ENCODE measurements around the gene GIMAP7. TPM values are rescaled to one million over a fixed set of nuclear protein-coding genes. Genes with fewer than 3 reads are reported as not detected.
A peak's percentile ranks its signal among the peaks of the same experiment; 100 is the strongest.

The GIMAP7 gene
- total and polyA plus RNA-seq, 5 donors from 2014 or later = 64.2 to 1,084 (median 778) TPM

DNA sequence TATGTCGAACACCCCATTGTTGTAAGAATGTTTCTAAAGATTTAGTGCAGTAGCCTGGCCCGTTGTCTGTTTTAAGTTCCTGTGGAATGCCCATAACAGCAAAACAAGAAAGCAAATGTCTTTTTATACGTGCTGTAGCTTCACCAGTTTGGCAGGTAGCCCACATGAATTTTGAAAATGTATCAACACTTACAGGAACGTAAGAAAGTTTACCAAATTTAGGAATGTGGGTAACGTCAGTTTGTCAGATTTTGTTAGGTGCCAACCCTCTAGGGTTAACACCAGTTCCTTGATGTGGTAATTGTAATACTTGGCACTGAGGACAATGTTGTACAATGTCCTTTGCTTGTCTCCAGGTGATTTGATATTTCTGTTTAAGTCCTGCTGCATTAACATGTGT lies 49.3 kb downstream of the GIMAP7 start:
- Mint-ChIP-seq H3K9me3 (peaks cover 0 to 24% (median 13%) of the 10 kb centered on the region in 7 donors), H3K36me3 (peaks cover 28% of the 10 kb centered on the region), H3K27ac (peak overlapping the region; percentile 51 to 98 (median 92)), H3K4me3 (peak overlapping the region; percentile 43 to 68 (median 56)), H3K27me3 (no peaks in the 10 kb centered on the region), H3K4me1 (peaks cover 10 to 68% (median 43%) of the 10 kb centered on the region in 4 donors)
- Histone ChIP-seq H3K36me3 (ENCODE audit: control insufficient read depth, insufficient read depth, low read length) (peaks cover 2% of the 10 kb centered on the region), H3K4me3 (ENCODE audit: low read depth, low read length) (peak overlapping the region; percentile 14), H3K27me3 (ENCODE audit: control insufficient read depth, insufficient read depth, low read length) (no peaks in the 10 kb centered on the region), H3K4me1 (ENCODE audit: control insufficient read depth, insufficient read depth, low read length, poor library complexity, severe bottlenecking) (peaks cover 19% of the 10 kb centered on the region), H3K9me3 (ENCODE audit: control insufficient read depth in 2 of 2, low read length in 2 of 2) (peaks cover 6 to 16% of the 10 kb centered on the region in 2 experiments), H3K27ac (ENCODE audit: insufficient read depth, low read length, poor library complexity, severe bottlenecking) (no peak overlapping the region)
- no peak for DNase-seq
- ATAC-seq (ENCODE audit: low read depth in 2 of 2) = no peak

GRCh38 chr7:150564566-150564965 lies 49.9 kb downstream of the GIMAP7 start:
- ATAC-seq (ENCODE audit: low read depth in 2 of 2) (no peak), DNase-seq (no peak)
- H3K9me3 Mint-ChIP-seq = peaks cover 0 to 28% (median 16%) of the 10 kb centered on the region in 7 donors
- no peak overlapping the region for H3K27ac ChIP-seq (ENCODE audit: insufficient read depth, low read length, poor library complexity, severe bottlenecking)
- H3K36me3 ChIP-seq (ENCODE audit: control insufficient read depth, insufficient read depth, low read length) = peaks cover 2% of the 10 kb centered on the region
- no peaks in the 10 kb centered on the region for H3K27me3 Mint-ChIP-seq
- peaks cover 25% of the 10 kb centered on the region for H3K4me1 ChIP-seq (ENCODE audit: control insufficient read depth, insufficient read depth, low read length, poor library complexity, severe bottlenecking)
- no peaks in the 10 kb centered on the region for H3K27me3 ChIP-seq (ENCODE audit: control insufficient read depth, insufficient read depth, low read length)
- peak overlapping the region; percentile 23 for H3K4me3 ChIP-seq (ENCODE audit: low read depth, low read length)
- H3K36me3 Mint-ChIP-seq = peaks cover 34% of the 10 kb centered on the region
- peak overlapping the region; percentile 67 to 98 (median 92) for H3K27ac Mint-ChIP-seq
- peak overlapping the region; percentile 28 to 68 (median 56) for H3K4me3 Mint-ChIP-seq
- peaks cover 6 to 16% of the 10 kb centered on the region in 2 experiments for H3K9me3 ChIP-seq (ENCODE audit: control insufficient read depth in 2 of 2, low read length in 2 of 2)
- peaks cover 15 to 74% (median 48%) of the 10 kb centered on the region in 4 donors for H3K4me1 Mint-ChIP-seq

DNA sequence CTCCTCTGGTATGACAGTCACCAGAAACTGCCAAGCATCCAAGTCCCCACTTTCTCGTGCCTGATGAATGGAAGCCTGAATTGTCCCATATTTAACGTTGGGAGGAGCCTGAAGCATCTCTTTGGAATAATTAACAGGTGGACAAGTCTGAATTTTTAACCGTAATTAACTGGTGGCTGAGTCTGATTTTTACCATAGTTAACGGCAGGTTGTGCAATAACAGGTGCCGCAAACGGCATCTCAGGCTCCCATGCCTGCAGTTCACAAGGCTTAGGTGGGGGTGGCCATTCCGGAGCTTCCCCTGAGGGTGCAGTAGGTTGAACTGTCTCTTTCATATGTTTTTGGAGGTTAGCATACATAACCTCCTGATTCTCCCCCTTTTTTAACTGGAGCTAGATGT lies 50.6 kb downstream of the GIMAP7 start:
- no peak for ATAC-seq (ENCODE audit: low read depth in 2 of 2)
- Histone ChIP-seq H3K4me1 (ENCODE audit: control insufficient read depth, insufficient read depth, low read length, poor library complexity, severe bottlenecking) (peaks cover 30% of the 10 kb centered on the region), H3K36me3 (ENCODE audit: control insufficient read depth, insufficient read depth, low read length) (peaks cover 5% of the 10 kb centered on the region), H3K27me3 (ENCODE audit: control insufficient read depth, insufficient read depth, low read length) (no peaks in the 10 kb centered on the region), H3K4me3 (ENCODE audit: low read depth, low read length) (peak overlapping the region; percentile 23), H3K27ac (ENCODE audit: insufficient read depth, low read length, poor library complexity, severe bottlenecking) (no peak overlapping the region), H3K9me3 (ENCODE audit: control insufficient read depth in 2 of 2, low read length in 2 of 2) (peaks cover 9 to 16% of the 10 kb centered on the region in 2 experiments)
- DNase-seq = no peak
- H3K27ac Mint-ChIP-seq = peak overlapping the region; percentile 67 to 94 (median 72)
- no peaks in the 10 kb centered on the region for H3K27me3 Mint-ChIP-seq
- peaks cover 0 to 28% (median 12%) of the 10 kb centered on the region in 7 donors for H3K9me3 Mint-ChIP-seq
- peaks cover 36% of the 10 kb centered on the region for H3K36me3 Mint-ChIP-seq
- H3K4me3 Mint-ChIP-seq = peak overlapping the region; percentile 12 to 41 (median 32)
- H3K4me1 Mint-ChIP-seq = peaks cover 15 to 78% (median 53%) of the 10 kb centered on the region in 4 donors

- peaks cover 15 to 83% (median 56%) of the 10 kb centered on the region in 4 donors for H3K4me1 Mint-ChIP-seq
- H3K9me3 Mint-ChIP-seq = peaks cover 0 to 23% (median 6%) of the 10 kb centered on the region in 7 donors
- peak overlapping the region; percentile 94 to 100 (median 96) for H3K27ac Mint-ChIP-seq
- Histone ChIP-seq H3K4me1 (ENCODE audit: control insufficient read depth, insufficient read depth, low read length, poor library complexity, severe bottlenecking) (peaks cover 39% of the 10 kb centered on the region), H3K36me3 (ENCODE audit: control insufficient read depth, insufficient read depth, low read length) (peaks cover 14% of the 10 kb centered on the region), H3K27ac (ENCODE audit: insufficient read depth, low read length, poor library complexity, severe bottlenecking) (peak overlapping the region; percentile 68), H3K9me3 (ENCODE audit: control insufficient read depth in 2 of 2, low read length in 2 of 2) (peaks cover 12 to 16% of the 10 kb centered on the region in 2 experiments), H3K4me3 (ENCODE audit: low read depth, low read length) (peak overlapping the region; percentile 100), H3K27me3 (ENCODE audit: control insufficient read depth, insufficient read depth, low read length) (no peaks in the 10 kb centered on the region)
- ATAC-seq (ENCODE audit: low read depth in 2 of 2) (no peak), DNase-seq (no peak)
- peaks cover 44% of the 10 kb centered on the region for H3K36me3 Mint-ChIP-seq
- H3K4me3 Mint-ChIP-seq = peak overlapping the region; percentile 95 to 99 (median 98)
- H3K27me3 Mint-ChIP-seq = no peaks in the 10 kb centered on the region
These were observed 51.5 kb downstream of the GIMAP7 start for GRCh38 chr7:150566123-150566522.

DNA sequence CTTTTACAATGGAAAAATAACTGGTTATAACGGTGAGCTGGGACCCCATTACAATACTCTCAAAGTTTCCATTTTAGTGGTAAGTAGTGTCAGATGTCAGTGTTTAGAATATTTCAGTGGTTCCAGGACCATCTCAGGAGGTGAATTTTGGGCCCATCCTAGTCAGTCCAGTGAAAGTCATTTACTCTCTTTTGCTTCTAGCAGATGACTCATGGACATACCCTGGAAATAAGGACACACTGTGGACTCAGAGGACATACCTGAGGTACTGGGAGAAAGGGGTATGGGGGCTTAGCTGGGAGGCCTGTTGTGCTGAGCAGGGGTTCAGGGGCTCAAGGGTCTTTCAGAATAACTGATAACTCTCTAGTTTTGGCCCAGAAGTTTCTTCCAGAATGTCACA lies 51.9 kb downstream of the GIMAP7 start:
- Histone ChIP-seq H3K36me3 (ENCODE audit: control insufficient read depth, insufficient read depth, low read length) (peaks cover 19% of the 10 kb centered on the region), H3K4me1 (ENCODE audit: control insufficient read depth, insufficient read depth, low read length, poor library complexity, severe bottlenecking) (peaks cover 39% of the 10 kb centered on the region), H3K4me3 (ENCODE audit: low read depth, low read length) (peak overlapping the region; percentile 100), H3K9me3 (ENCODE audit: control insufficient read depth in 2 of 2, low read length in 2 of 2) (peaks cover 12 to 16% of the 10 kb centered on the region in 2 experiments), H3K27ac (ENCODE audit: insufficient read depth, low read length, poor library complexity, severe bottlenecking) (peak overlapping the region; percentile 68), H3K27me3 (ENCODE audit: control insufficient read depth, insufficient read depth, low read length) (no peaks in the 10 kb centered on the region)
- Mint-ChIP-seq H3K4me3 (peak overlapping the region; percentile 95 to 99 (median 98)), H3K27ac (peak overlapping the region; percentile 94 to 100 (median 96)), H3K36me3 (peaks cover 48% of the 10 kb centered on the region), H3K27me3 (no peaks in the 10 kb centered on the region), H3K9me3 (peaks cover 0 to 24% (median 4%) of the 10 kb centered on the region in 7 donors), H3K4me1 (peaks cover 15 to 84% (median 56%) of the 10 kb centered on the region in 4 donors)
- DNase-seq (no peak), ATAC-seq (ENCODE audit: low read depth in 2 of 2) (no peak)

DNA sequence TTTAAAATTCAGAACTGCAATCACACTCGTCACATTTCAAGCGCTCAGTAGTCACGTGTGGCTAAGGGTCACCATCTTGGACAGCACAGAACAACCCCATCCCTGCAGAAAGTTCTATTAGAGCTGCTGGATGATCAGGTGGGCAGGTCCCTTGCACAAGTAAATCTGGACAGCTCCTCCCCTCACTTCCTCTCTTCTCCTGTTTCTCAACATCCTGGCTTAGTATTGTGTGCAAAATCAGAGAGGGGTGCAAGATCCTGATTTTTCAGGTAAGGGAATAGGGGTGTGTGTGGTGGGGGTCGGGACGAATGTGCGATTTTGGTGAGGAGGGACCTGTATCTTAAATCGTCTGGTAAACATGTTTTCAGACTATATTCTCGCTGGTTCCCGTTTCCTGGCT lies 52.5 kb downstream of the GIMAP7 start, which contains the start of gene GIMAP4:
Gene GIMAP4, plus strand, starts transcription at position 222 of the 400 bp plus-strand sequence. CDS start 2,512 bp downstream, outside the sequence.
- peaks cover 0 to 26% (median 1%) of the 10 kb centered on the region in 7 donors for H3K9me3 Mint-ChIP-seq
- peak within 1 kb of the TSS; percentile 95 to 99 (median 98) for H3K4me3 Mint-ChIP-seq
- Histone ChIP-seq H3K27me3 (ENCODE audit: control insufficient read depth, insufficient read depth, low read length) (no peaks in the 10 kb centered on the region), H3K4me1 (ENCODE audit: control insufficient read depth, insufficient read depth, low read length, poor library complexity, severe bottlenecking) (peaks cover 39% of the 10 kb centered on the region), H3K4me3 (ENCODE audit: low read depth, low read length) (peak within 1 kb of the TSS; percentile 100), H3K36me3 (ENCODE audit: control insufficient read depth, insufficient read depth, low read length) (peaks cover 25% of the 10 kb centered on the region), H3K27ac (ENCODE audit: insufficient read depth, low read length, poor library complexity, severe bottlenecking) (peak within 1 kb of the TSS; percentile 68), H3K9me3 (ENCODE audit: control insufficient read depth in 2 of 2, low read length in 2 of 2) (peaks cover 18 to 22% of the 10 kb centered on the region in 2 experiments)
- DNase-seq = peak in 2 of 3 donors; percentile 25 to 63
- peaks cover 15 to 84% (median 54%) of the 10 kb centered on the region in 4 donors for H3K4me1 Mint-ChIP-seq
- peaks cover 50% of the 10 kb centered on the region for H3K36me3 Mint-ChIP-seq
- no peaks in the 10 kb centered on the region for H3K27me3 Mint-ChIP-seq
- H3K27ac Mint-ChIP-seq = peak within 1 kb of the TSS; percentile 94 to 100 (median 96)
- ATAC-seq (ENCODE audit: low read depth in 2 of 2) = peak; percentile 41 to 52

- H3K36me3 Mint-ChIP-seq = peaks cover 57% of the 10 kb centered on the region
- Histone ChIP-seq H3K36me3 (ENCODE audit: control insufficient read depth, insufficient read depth, low read length) (peaks cover 32% of the 10 kb centered on the region), H3K27me3 (ENCODE audit: control insufficient read depth, insufficient read depth, low read length) (no peaks in the 10 kb centered on the region), H3K27ac (ENCODE audit: insufficient read depth, low read length, poor library complexity, severe bottlenecking) (peak overlapping the region; percentile 68), H3K4me3 (ENCODE audit: low read depth, low read length) (peak overlapping the region; percentile 100), H3K4me1 (ENCODE audit: control insufficient read depth, insufficient read depth, low read length, poor library complexity, severe bottlenecking) (peaks cover 39% of the 10 kb centered on the region), H3K9me3 (ENCODE audit: control insufficient read depth in 2 of 2, low read length in 2 of 2) (peaks cover 25 to 29% of the 10 kb centered on the region in 2 experiments)
- ATAC-seq (ENCODE audit: low read depth in 2 of 2) (peak; percentile 50 to 65), DNase-seq (peak in 2 of 3 donors; percentile 33 to 48)
- peaks cover 13 to 83% (median 55%) of the 10 kb centered on the region in 4 donors for H3K4me1 Mint-ChIP-seq
- peak overlapping the region; percentile 94 to 100 (median 96) for H3K27ac Mint-ChIP-seq
- H3K9me3 Mint-ChIP-seq = peaks cover 0 to 34% (median 8%) of the 10 kb centered on the region in 7 donors
- H3K4me3 Mint-ChIP-seq = peak overlapping the region; percentile 95 to 99 (median 98)
- H3K27me3 Mint-ChIP-seq = no peaks in the 10 kb centered on the region
These were observed 53.2 kb downstream of the GIMAP7 start for GRCh38 chr7:150567871-150568301.

Measured in CD4-positive, CD25-positive, alpha-beta regulatory T cell (primary cell).